HG03460 (cell line): ENCODE data around the gene KRT222.

Experiments used
- ATAC-seq: cut with Tn5 transposase; IDR thresholded peaks from one replicate; pipeline ENCODE4 v1.9.1; 2021; ENCODE audit not compliant: unreplicated experiment

The KRT222 gene

DNA sequence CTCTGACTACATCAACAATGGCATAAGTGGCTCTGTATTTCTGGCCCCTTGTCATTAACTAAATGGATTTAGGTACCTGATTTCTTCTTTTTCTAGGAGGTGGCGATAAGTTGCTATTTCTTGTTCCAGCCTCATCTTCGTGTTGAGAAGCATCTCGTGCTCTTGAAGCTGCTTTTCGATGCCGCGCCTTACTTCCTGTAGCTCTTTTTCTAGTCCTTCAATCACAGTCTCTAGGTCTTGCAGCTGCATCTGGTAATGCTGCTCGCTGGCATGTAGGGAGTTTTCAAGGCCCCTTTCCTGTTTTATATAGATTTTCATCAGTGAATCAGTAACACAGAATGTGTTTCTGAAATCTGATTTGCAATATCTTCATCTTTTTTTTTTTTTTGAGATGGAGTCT, 5.1 kb downstream of the KRT222 start:
- ATAC-seq: no peak

DNA sequence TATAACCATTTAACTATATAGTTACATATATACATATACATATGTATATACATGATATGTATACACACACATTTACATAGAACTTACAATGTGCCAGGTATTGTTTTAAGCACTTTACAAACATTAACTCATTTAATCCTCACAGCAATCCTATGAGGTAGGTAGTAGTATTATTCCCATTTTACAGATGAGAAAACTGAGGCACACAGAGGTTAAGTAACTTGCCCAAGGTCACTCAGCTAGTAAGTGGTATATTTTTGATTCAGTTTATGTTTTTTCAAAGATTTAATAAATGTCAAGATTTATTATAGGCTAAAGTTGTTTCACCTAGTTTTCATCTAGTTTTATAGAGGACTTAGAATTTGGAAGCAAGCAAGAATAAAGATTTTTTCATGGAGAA, 6.6 kb downstream of the KRT222 start:
- ATAC-seq: no peak

DNA sequence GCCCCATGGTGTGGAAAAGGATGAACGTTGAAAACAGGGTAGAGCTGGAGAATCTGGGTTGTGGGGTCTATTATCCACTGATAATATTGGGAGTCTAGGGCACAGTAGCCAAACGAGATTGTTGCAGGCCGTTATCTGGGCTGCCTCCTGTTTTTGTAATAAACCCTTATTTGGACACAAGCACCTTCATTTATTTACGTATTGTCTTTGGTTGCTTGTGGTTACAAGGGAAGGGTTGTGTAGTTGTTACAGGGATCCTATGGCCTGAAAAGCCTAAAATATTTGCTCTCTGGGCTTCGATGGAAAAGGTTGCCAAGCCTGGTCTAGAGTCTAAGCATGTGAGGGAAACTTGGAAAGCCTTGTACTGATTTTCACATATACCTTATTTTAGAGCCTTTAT, 13.0 kb downstream of the KRT222 start:
- no peak for ATAC-seq

DNA sequence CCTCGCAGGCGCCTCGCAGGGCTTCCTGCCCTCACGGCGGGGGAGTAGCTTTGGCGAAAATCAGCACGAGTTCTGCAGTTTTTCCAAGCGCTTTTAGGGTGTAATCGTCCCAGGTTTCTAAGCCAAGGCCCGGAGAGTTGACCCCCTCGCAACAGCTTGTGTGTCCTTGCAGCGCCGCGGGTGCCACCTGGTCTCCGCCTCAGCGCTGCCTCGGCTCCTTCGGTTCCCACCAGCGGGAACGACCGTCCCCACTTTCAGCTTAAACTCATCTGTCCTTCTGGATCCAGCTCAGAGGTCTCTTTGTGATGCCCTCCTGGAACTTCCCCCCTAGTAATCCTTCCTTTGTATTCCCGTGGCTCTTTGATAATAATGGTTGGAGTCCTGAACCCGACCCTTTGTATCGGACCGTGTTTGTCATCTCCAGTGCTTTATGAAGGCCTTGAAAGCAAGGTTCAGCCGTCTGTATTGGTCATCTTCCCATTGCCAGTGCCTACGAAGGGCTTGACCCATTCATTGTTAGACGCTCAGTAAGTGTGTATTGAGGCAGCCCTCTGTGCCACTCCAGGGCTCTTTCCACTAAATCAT, 16.5 kb downstream of the KRT222 start:
- ATAC-seq: no peak

DNA sequence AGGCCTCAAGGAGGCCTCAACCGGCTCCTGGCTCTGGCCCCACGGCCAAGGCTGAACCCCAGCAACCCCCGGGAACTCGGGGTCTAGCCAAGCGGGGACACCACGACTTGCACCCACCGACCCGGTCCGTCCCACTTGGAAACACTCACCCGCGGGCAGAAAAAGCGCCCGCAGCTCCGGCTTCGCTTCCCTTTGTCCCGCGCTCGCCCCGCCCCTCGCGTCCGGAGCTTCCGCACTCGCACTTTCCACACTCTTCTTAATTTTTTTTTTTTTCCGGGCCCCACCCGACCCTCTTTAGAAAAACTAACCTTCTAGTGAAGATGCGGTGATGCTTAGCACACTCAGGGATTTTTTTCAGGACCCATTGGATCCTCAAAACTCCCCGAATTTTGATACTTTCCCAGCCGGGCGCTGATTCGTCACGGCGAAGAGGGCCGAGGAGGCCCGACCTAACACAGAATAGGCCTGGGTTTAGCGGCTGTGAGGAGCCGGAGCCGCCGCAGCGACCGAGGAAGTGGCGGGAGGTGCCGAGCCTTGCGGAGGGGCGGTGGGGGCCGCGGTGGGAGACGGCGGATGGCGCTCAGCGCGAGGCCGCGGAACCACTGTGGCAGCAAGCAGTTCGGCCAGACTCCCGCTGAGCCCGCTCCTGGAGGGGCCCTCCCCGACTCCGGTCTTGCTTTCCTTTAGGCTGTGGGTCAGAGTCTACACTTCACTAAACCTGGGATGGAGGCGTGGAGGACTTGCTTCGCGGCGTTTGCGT, 17.2 kb downstream of the KRT222 start, which contains the start of gene SMARCE1:
Gene SMARCE1 (minus strand): TSS at position 195 of the 760 bp plus-strand sequence. CDS start 2,016 bp downstream, outside the sequence.
- no peak for ATAC-seq

DNA sequence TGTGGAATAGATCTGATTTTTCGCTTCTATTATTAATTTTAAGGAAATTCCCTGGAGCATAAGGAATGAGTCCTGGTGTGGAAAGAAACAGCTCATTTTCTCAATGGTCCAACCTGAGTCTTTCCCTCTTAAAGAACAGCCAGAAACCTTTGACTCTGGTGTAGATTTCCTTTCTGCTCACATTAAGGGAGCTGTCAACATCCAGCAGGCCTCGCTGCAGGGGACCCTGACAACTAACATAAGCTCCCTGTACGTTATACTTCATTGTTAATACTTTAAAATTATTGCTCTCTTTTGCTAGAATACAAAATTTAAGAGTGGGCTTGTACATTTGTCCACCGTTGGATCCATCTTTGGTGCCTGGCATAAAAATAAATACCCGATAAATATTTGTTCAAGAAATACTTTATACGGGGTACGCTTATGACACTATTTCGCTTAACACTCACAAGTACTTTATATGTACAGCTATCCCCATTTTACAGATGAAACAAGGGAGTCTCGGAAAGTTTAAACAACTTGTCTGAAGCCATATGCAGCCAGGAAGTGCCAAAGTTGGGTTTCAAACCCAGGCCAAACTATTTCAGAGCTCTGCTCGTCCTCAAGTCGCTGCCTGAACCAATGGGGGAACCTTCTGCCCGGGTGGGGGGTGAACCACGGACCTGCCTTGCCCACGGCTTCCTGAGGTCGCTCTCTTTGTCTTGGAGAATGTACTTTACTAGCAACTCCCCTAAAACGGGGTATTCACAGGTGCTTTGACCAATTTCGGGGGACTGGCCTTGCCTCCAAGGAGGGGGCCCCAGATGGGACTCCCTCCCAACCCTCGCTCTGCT, 18.0 kb downstream of the KRT222 start:
- ATAC-seq: no peak

DNA sequence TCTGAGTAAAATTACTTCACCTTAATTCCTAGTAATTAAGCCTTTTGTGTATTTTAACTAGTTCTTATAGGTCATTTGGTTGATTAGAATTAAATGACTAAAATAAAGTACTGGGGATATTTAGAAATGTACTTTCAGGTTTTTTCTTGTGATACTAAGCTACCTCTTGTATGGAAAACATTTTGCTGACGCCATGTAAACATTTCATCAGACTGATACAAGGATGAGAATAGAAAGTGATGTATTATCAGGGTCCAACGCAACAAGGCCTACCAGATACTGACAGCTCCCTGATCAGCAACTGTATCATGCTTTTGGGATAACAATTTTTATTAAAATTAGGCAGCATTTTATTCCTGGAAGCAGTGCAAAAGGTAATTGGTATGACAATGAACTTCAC, 19.0 kb downstream of the KRT222 start:
- ATAC-seq: no peak

DNA sequence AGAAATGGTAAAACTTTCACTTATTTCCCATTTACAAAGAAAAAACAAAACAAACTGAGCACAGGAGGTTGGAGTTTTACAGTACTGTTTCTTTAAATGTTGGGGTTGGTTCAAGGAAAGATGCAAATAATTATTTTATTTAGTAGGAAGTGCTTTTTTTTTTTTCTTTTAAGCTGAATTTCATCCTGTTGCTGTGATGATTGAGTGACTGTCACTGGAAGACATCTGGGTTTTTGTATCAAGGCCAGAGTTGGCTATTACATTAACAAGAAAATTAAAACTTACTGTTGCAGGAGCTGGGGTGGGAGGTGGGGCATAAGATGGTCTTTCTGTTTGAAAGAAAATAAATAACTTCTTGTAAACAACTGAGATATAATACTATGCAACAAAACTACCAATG, 19.7 kb downstream of the KRT222 start:
- ATAC-seq: no peak

DNA sequence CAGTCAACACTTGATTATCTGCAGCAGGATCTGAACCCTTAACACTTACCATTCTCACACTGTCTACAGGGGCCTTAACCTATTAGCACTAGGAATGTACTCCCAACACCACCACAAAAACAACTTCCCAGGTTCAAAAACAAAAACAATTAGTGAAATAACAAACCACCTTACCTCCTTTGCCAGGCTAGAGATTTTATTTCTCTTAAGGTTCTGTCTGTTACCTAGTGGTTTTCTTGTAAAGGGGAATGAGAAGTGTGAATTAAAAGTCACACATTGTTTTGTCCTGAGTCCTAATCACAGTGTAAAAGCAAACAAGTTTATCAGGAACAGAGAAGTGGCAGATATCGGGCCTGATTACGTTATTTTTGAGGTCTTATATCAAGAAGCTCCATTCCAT, 27.0 kb downstream of the KRT222 start:
- no peak for ATAC-seq

DNA sequence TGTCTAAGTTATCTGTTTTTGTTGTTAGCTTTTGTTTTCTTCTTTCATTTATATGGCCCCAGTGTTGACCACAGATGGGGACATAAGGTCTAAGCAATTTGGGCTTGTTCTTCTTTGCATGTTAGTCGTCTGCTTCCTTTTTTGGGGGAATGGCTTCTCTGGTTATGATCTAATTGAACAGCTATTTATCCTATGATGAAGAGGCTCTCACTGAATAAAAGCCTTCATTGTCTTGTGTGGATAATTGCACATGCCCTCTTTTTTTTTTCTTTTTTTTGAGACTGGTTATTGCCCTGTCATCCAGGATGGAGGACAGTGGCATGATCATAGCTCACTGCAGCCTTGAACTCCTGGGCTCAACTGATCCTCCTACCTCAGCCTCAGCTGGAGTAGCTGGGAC, 31.1 kb downstream of the KRT222 start:
- no peak for ATAC-seq

DNA sequence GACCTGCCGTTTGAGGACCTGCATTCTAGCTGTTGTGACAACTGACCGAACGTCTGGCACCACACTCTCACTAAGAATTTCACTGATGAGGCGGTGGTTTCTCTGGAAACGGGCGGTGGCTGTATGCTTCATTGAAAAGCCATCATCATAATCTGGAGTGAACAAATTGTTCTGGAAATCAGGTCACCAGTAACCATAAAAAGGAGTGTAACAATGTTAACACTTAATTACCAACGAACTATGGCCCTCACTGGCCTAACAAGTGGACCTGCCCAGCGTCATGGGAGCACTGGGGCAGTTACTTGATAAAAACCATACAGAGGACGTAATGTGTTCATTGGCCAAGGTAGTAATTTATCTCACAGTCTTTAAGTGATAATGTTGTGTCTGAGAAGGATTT, 32.8 kb downstream of the KRT222 start:
- ATAC-seq: no peak

DNA sequence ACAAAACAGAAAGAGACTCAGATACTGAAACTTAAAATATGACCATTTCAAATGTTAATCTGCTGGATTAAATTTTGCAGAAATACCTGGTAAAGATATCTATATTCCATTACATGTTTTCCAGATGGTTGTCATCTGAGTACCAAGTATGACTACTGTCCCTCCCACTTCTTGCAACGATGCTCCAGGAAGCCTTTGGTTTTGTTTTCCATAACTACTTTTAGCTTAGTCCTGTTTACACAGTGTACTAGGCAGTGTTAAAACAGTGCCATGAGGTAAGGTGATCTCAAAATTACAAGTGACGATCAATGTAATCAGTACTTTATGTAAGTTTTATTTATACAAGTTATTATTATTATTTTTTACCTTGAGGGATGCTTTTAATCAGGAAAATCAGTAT, 35.1 kb downstream of the KRT222 start:
- no peak for ATAC-seq

DNA sequence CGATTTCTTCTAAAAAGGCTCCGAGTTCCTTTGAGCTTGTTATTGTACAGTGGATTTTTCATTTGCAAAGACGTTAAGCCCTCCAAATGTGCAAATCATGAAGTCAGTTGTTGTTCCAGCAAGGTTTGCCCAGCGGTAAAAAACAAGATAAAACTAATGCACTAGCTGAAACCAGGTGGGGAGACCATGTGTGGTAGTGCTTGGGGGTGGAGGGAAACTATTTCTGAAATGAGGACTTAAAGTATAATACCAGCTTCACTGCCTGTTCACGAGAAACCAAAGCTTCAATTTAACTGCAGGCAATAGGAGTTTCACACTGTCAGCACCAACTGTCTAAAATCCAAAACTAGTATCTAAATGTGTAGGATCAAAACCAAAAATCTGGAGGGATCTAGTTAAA, 39.7 kb downstream of the KRT222 start:
- ATAC-seq: no peak

DNA sequence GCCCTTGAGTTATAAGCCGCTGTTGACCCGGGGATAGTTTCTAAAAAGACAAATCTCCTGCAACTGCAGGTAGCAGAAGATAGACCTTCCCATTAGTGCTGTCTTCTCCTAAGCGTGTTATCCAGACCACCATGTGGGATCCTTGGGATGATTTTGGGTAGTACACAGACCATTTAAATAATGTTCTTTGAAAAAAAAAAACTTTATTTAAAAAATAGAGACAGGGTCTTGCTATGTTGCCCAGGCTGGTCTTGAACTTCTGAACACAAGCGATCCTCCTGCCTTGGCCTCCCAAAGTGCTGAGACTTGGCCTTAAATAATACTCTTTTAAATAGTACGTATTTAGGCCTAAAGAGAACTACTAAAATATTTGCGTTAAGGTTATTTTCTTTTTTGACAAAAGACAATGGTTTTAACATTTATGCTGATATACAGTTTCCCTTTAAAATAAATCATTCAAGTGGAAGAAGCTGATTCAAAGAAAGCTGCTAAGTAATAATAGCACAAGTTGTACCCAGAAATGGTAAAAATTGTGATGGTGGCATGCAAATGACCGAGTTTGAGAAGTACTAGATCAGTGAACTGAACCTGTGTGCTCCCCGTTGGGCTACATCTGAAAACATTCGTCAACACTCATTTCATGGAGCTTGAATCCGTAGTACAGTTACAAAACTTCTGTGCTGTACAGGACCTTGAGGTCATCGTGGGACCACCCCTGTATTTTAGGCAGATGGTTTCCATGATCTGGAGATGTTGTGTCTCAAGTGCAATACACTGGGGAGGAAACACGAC, 41.4 kb downstream of the KRT222 start:
- ATAC-seq: no peak

DNA sequence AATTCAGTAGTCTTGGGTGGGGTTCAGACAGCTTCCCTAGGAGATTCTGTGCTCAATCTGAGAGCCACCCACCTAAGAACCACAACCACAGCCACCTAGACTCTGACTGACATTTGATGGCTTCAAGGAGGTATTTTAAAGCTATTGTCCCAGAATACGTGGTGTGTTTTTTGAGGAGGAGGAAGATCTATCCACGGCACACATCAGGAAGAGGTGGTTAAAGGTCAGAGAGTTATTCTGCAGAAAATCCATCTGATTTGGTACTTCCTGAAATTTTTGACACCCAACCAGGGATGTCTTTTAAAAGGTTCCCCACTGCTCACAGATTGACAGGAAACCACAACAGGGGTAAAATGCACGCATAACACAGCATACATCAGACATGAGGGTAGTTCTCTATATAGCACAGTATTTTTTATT, 42.5 kb downstream of the KRT222 start:
- no peak for ATAC-seq

DNA sequence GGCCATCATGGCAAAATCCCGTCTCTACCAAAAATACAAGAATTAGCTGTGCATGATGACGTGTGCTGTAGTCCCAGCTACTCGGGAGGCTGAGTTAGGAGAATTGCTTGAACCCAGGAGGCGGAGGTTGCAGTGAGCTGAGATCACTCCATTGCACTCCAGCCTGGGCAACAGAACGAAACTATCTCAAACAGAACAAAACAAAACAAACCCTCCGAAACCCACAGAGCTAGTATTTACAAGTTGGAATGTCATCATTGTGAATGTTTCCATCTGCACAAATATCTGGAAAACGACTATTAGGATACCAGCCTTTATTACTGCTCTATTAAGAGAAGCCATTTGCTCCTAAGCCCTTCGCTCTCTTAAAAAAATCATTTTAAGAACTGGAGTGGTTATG, 43.4 kb downstream of the KRT222 start:
- ATAC-seq: no peak

DNA sequence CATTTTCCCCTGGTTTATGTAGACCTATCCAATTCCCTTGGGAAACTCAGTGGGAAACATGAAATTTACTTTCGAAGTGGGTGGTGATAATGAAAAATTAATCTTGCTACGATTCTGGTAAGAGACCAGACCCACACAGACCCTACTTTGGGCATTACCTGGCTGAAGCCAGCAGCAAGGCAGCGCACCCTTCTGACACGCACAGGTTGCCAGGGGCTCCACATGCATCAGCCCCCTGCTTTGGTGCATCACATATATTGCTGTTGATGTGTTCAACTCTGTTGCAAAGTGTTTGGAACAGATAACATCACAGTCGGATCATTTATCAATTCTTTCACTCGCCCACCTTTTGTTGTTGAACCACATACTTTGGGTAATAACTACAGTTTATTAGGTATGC, 44.0 kb downstream of the KRT222 start:
- no peak for ATAC-seq

DNA sequence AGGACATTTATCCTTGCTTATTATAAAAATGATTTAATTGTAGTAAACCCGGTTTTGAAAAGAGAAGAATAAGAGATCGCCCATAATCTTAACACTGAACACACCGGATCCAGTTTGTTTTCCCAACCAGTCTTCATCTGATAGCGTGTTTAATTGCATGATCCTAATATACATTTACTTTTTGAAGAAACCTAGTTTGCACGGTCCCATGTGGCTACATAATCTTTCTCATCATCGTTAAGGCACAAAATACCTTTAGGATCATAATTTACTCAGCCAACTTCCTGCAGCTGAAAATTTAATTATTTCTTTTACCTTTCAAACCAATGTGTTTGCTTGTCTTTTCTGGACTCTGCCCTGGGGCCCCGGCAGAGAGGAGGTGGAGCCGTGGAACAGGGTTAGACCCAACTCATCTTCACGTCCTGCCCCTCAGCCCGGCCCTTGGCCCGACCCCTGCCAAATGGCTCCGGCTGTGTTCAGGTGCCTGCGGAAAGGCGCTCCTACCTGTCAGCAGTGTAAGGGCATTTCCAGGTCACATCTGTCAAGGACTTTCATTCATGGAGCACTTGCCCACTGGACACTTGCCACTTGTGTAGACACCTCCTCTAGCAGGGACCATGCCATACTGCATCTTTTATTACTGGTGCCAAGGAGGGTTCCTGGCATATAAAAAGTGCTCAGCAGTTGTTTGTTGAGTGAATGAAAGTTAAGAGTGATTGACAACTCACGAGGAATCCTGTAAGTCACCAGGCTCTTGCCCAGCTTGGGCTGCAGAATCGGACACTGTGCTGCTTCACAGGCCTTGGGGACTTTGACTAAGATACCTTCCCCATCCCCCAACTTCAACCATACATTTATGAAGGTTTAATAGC, 46.0 kb downstream of the KRT222 start:
- ATAC-seq: no peak

DNA sequence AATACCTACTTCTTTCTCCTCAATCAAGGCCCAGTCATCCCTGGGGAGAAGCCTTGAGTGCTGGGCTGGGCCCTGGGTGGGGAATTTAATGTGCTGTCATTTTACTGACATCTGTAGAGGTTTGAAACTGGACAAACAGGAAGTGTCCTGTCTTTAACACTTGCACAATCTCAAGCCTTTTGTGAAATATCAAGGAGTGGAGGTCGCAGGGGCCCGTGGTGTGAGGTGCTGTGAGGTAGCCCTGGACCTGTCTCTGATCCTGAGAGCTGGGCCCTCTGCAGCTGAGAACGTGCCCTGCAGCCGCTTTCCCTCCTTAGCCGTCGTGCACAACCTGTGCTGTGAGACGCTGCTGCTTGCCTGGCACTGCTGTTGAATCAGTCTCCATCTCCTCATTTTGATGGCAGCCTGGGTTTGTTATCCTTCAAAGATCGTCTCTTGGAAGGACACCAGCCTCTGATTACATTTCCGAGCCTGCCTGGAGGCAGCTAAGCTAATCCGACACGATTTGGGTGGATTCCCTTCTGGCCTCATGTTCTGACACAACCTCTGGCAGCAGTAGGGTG, 47.2 kb downstream of the KRT222 start:
- ATAC-seq: no peak

DNA sequence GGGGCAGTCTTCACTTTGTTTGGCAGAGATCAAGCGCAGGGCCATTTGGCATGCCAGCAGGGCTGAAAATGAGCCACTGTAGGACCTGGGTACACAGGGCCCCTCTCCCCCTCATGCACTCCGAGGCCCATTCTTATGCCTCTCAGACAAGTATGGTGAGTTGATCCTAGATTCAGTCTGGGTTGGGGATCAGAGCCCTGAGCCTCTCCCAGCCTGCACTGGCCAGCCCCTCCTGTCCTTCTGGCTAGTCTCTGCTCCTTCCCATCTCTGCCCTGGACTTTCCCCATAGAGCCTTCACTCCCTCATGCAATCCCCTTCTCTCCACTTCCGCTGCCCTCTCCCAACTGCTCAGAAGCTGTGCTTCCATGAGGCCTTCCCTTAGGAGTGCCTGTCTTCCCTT, 48.4 kb downstream of the KRT222 start:
- no peak for ATAC-seq
